ENCODE data around the gene SOSTDC1. TPM values are rescaled to one million over a fixed set of nuclear protein-coding genes. Genes with fewer than 3 reads are reported as not detected.

The SOSTDC1 gene
- total RNA-seq, 4 donors from 2014 or later: 0.54 to 5.8 (median 2.5) TPM

GRCh38 chr7:16479591-16479990 is 14.1 kb upstream of the SOSTDC1 start:
- Histone ChIP-seq H3K9me3 (no peaks in the 10 kb centered on the region), H3K4me1 (no peaks in the 10 kb centered on the region), H3K36me3 (no peaks in the 10 kb centered on the region), H3K27me3 (no peaks in the 10 kb centered on the region), H3K27ac (no peak overlapping the region), H3K4me3 (no peak overlapping the region)
- no peak for TF ChIP-seq POLR2A (IDR thresholded peaks at IDR 0.05)
- no peak for TF ChIP-seq CTCF (IDR thresholded peaks at IDR 0.05)
- no peak for DNase-seq

- H3K27ac ChIP-seq: no peak overlapping the region
Observed at GRCh38 chr7:16479161-16479560, 13.6 kb upstream of the SOSTDC1 start.

GRCh38 chr7:16471933-16472332 is 6.4 kb upstream of the SOSTDC1 start:
- no peak for DNase-seq
- no peak for TF ChIP-seq POLR2A (IDR thresholded peaks at IDR 0.05)
- TF ChIP-seq CTCF (IDR thresholded peaks at IDR 0.05): peak in 1 of 6 experiments; percentile 13
- Histone ChIP-seq H3K9me3 (no peaks in the 10 kb centered on the region), H3K4me3 (no peak overlapping the region), H3K27me3 (no peaks in the 10 kb centered on the region), H3K4me1 (no peaks in the 10 kb centered on the region), H3K36me3 (no peaks in the 10 kb centered on the region), H3K27ac (no peak overlapping the region)

More at GRCh38 chr7:16479161-16479560, 13.6 kb upstream of the SOSTDC1 start:
- H3K4me3 ChIP-seq: no peak overlapping the region
- H3K9me3 ChIP-seq: no peaks in the 10 kb centered on the region
- H3K27me3 ChIP-seq: no peaks in the 10 kb centered on the region
- no peaks in the 10 kb centered on the region for H3K36me3 ChIP-seq
- no peaks in the 10 kb centered on the region for H3K4me1 ChIP-seq
- no peak for TF ChIP-seq POLR2A (IDR thresholded peaks at IDR 0.05)
- no peak for TF ChIP-seq CTCF (IDR thresholded peaks at IDR 0.05)
- DNase-seq: no peak

- no peak overlapping the region for H3K27ac ChIP-seq
- no peaks in the 10 kb centered on the region for H3K9me3 ChIP-seq
- H3K4me3 ChIP-seq: peak overlapping the region in 1 of 4 donors; percentile 33
- H3K27me3 ChIP-seq: no peaks in the 10 kb centered on the region
- no peaks in the 10 kb centered on the region for H3K4me1 ChIP-seq
- H3K36me3 ChIP-seq: no peaks in the 10 kb centered on the region
- no peak for DNase-seq
- TF ChIP-seq CTCF (IDR thresholded peaks at IDR 0.05) (no peak), POLR2A (IDR thresholded peaks at IDR 0.05) (no peak)
Observed at GRCh38 chr7:16463949-16464715, 1.4 kb downstream of the SOSTDC1 start.

- peak overlapping the region in 1 of 4 donors; percentile 33 for H3K4me3 ChIP-seq
- no peak for TF ChIP-seq POLR2A (IDR thresholded peaks at IDR 0.05)
- TF ChIP-seq CTCF (IDR thresholded peaks at IDR 0.05): no peak
- H3K4me1 ChIP-seq: no peaks in the 10 kb centered on the region
- no peak overlapping the region for H3K27ac ChIP-seq
- H3K9me3 ChIP-seq: no peaks in the 10 kb centered on the region
- no peaks in the 10 kb centered on the region for H3K27me3 ChIP-seq
- no peak for DNase-seq
- H3K36me3 ChIP-seq: no peaks in the 10 kb centered on the region
Observed at GRCh38 chr7:16463520-16463919, 2.0 kb downstream of the SOSTDC1 start.

Data from Peyer's patch (tissue), 4 donors.